ENCODE data around the gene RAB31. TPM values are rescaled to one million over a fixed set of nuclear protein-coding genes. Genes with fewer than 3 reads are reported as not detected.
A peak's percentile ranks its signal among the peaks of the same experiment; 100 is the strongest.
"Not testable (repeated sequence)": the region's sequence is repeated elsewhere in the genome, so short reads cannot be mapped to it uniquely, and the experiment has no call there.

RAB31 gene
- total RNA-seq, 2 donors from 2014 or later, result 0.42 to 0.82 TPM

GRCh38 chr18:9876867-9877654 is 169.0 kb downstream of the RAB31 start:
- H3K27ac Mint-ChIP-seq, result peak overlapping the region; percentile 58
- no peaks in the 10 kb centered on the region for H3K9me3 Mint-ChIP-seq
- ATAC-seq (replicated peaks in 1 of 2) (peak; percentile 90 to 91), DNase-seq (peak; percentile 12 to 14)
- H3K27me3 Mint-ChIP-seq (ENCODE audit: low read depth), result peaks cover 6% of the 10 kb centered on the region
- peaks cover 14% of the 10 kb centered on the region for H3K4me1 Mint-ChIP-seq (ENCODE audit: low read depth)
- H3K36me3 Mint-ChIP-seq (ENCODE audit: insufficient read depth in 2 of 2), result no peaks in the 10 kb centered on the region
- peak overlapping the region; percentile 8 to 54 for H3K4me3 Mint-ChIP-seq

GRCh38 chr18:9877655-9878014 is 169.5 kb downstream of the RAB31 start:
- peaks cover 6% of the 10 kb centered on the region for H3K27me3 Mint-ChIP-seq (ENCODE audit: low read depth)
- H3K36me3 Mint-ChIP-seq (ENCODE audit: insufficient read depth in 2 of 2), result no peaks in the 10 kb centered on the region
- H3K9me3 Mint-ChIP-seq, result no peaks in the 10 kb centered on the region
- peaks cover 14% of the 10 kb centered on the region for H3K4me1 Mint-ChIP-seq (ENCODE audit: low read depth)
- DNase-seq, result no peak
- peak overlapping the region; percentile 8 to 54 for H3K4me3 Mint-ChIP-seq
- no peak for ATAC-seq (replicated peaks in 1 of 2)
- no peak overlapping the region for H3K27ac Mint-ChIP-seq

- peaks cover 6% of the 10 kb centered on the region for H3K27me3 Mint-ChIP-seq (ENCODE audit: low read depth)
- peaks cover 14% of the 10 kb centered on the region for H3K4me1 Mint-ChIP-seq (ENCODE audit: low read depth)
- ATAC-seq (replicated peaks in 1 of 2), result no peak
- H3K9me3 Mint-ChIP-seq, result no peaks in the 10 kb centered on the region
- H3K27ac Mint-ChIP-seq, result no peak overlapping the region
- DNase-seq, result no peak
- no peaks in the 10 kb centered on the region for H3K36me3 Mint-ChIP-seq (ENCODE audit: insufficient read depth in 2 of 2)
- H3K4me3 Mint-ChIP-seq, result no peak overlapping the region
Observed at GRCh38 chr18:9878095-9878494, 170.0 kb downstream of the RAB31 start.

- no peak for DNase-seq
- Mint-ChIP-seq H3K4me1 (ENCODE audit: low read depth) (peaks cover 14% of the 10 kb centered on the region), H3K27ac (no peak overlapping the region), H3K27me3 (ENCODE audit: low read depth) (peaks cover 6% of the 10 kb centered on the region), H3K9me3 (no peaks in the 10 kb centered on the region), H3K36me3 (ENCODE audit: insufficient read depth in 2 of 2) (no peaks in the 10 kb centered on the region), H3K4me3 (no peak overlapping the region)
- no peak for ATAC-seq (replicated peaks in 1 of 2)
Observed at GRCh38 chr18:9878783-9879242, 170.7 kb downstream of the RAB31 start.

- DNase-seq, result no peak
- Mint-ChIP-seq H3K36me3 (ENCODE audit: insufficient read depth in 2 of 2) (no peaks in the 10 kb centered on the region), H3K4me3 (no peak overlapping the region), H3K27me3 (ENCODE audit: low read depth) (no peaks in the 10 kb centered on the region), H3K9me3 (no peaks in the 10 kb centered on the region), H3K4me1 (ENCODE audit: low read depth) (peaks cover 13% of the 10 kb centered on the region), H3K27ac (no peak overlapping the region)
- ATAC-seq (replicated peaks in 1 of 2), result no peak
Observed at GRCh38 chr18:9884090-9884489, 176.0 kb downstream of the RAB31 start.

- peaks cover 13% of the 10 kb centered on the region for H3K4me1 Mint-ChIP-seq (ENCODE audit: low read depth)
- DNase-seq (no peak), ATAC-seq (replicated peaks in 1 of 2) (no peak)
- no peak overlapping the region for H3K4me3 Mint-ChIP-seq
- no peaks in the 10 kb centered on the region for H3K9me3 Mint-ChIP-seq
- H3K27me3 Mint-ChIP-seq (ENCODE audit: low read depth), result no peaks in the 10 kb centered on the region
- H3K36me3 Mint-ChIP-seq (ENCODE audit: insufficient read depth in 2 of 2), result no peaks in the 10 kb centered on the region
- H3K27ac Mint-ChIP-seq, result no peak overlapping the region
Observed at GRCh38 chr18:9884532-9885140, 176.5 kb downstream of the RAB31 start.

- peak; percentile 17 to 27 for DNase-seq
- no peaks in the 10 kb centered on the region for H3K27me3 Mint-ChIP-seq (ENCODE audit: low read depth)
- peak within 1 kb of the TSS; percentile 25 to 43 for H3K4me3 Mint-ChIP-seq
- ATAC-seq (replicated peaks in 1 of 2), result peak; percentile 96 to 98
- H3K9me3 Mint-ChIP-seq, result no peaks in the 10 kb centered on the region
- peaks cover 13% of the 10 kb centered on the region for H3K4me1 Mint-ChIP-seq (ENCODE audit: low read depth)
- no peak within 1 kb of the TSS for H3K27ac Mint-ChIP-seq
- H3K36me3 Mint-ChIP-seq (ENCODE audit: insufficient read depth in 2 of 2), result peaks cover 0 to 1% of the 10 kb centered on the region in 2 donors
Observed at GRCh38 chr18:9885170-9886004, 177.3 kb downstream of the RAB31 start, which contains the start of gene TXNDC2. Gene TXNDC2, plus strand, starts transcription at chr18:9885973. Its CDS starts 708 bp downstream, at chr18:9886681.

- no peaks in the 10 kb centered on the region for H3K27me3 Mint-ChIP-seq (ENCODE audit: low read depth)
- H3K4me3 Mint-ChIP-seq, result peak overlapping the region; percentile 4 to 21
- H3K4me1 Mint-ChIP-seq (ENCODE audit: low read depth), result peaks cover 13% of the 10 kb centered on the region
- no peaks in the 10 kb centered on the region for H3K9me3 Mint-ChIP-seq
- DNase-seq (no peak), ATAC-seq (replicated peaks in 1 of 2) (no peak)
- H3K36me3 Mint-ChIP-seq (ENCODE audit: insufficient read depth in 2 of 2), result peaks cover 0 to 1% of the 10 kb centered on the region in 2 donors
- no peak overlapping the region for H3K27ac Mint-ChIP-seq
Observed at GRCh38 chr18:9886005-9886348, 177.9 kb downstream of the RAB31 start.

- H3K27ac Mint-ChIP-seq, result no peak overlapping the region
- H3K9me3 Mint-ChIP-seq, result no peaks in the 10 kb centered on the region
- DNase-seq, result no peak
- H3K4me1 Mint-ChIP-seq (ENCODE audit: low read depth), result peaks cover 13% of the 10 kb centered on the region
- H3K4me3 Mint-ChIP-seq, result no peak overlapping the region
- peaks cover 0 to 1% of the 10 kb centered on the region in 2 donors for H3K36me3 Mint-ChIP-seq (ENCODE audit: insufficient read depth in 2 of 2)
- no peak for ATAC-seq (replicated peaks in 1 of 2)
- no peaks in the 10 kb centered on the region for H3K27me3 Mint-ChIP-seq (ENCODE audit: low read depth)
Observed at GRCh38 chr18:9887992-9888391, 179.9 kb downstream of the RAB31 start.

- Mint-ChIP-seq H3K27ac (no peak overlapping the region), H3K36me3 (ENCODE audit: insufficient read depth in 2 of 2) (peaks cover 0 to 1% of the 10 kb centered on the region in 2 donors), H3K4me1 (ENCODE audit: low read depth) (peaks cover 19% of the 10 kb centered on the region), H3K4me3 (no peak overlapping the region), H3K27me3 (ENCODE audit: low read depth) (no peaks in the 10 kb centered on the region), H3K9me3 (no peaks in the 10 kb centered on the region)
- no peak for DNase-seq
- no peak for ATAC-seq (replicated peaks in 1 of 2)
Observed at GRCh38 chr18:9890196-9890595, 182.1 kb downstream of the RAB31 start.

GRCh38 chr18:9890957-9891356 is 182.9 kb downstream of the RAB31 start:
- H3K27me3 Mint-ChIP-seq (ENCODE audit: low read depth), result no peaks in the 10 kb centered on the region

GRCh38 chr18:9891515-9891914 is 183.4 kb downstream of the RAB31 start:
- H3K36me3 Mint-ChIP-seq (ENCODE audit: insufficient read depth in 2 of 2); H3K4me3 Mint-ChIP-seq; H3K4me1 Mint-ChIP-seq (ENCODE audit: low read depth); DNase-seq; H3K9me3 Mint-ChIP-seq; ATAC-seq (replicated peaks in 1 of 2); H3K27me3 Mint-ChIP-seq (ENCODE audit: low read depth); H3K27ac Mint-ChIP-seq: not testable (repeated sequence)

More at GRCh38 chr18:9890957-9891356, 182.9 kb downstream of the RAB31 start:
- Mint-ChIP-seq H3K4me3 (no peak overlapping the region), H3K27ac (no peak overlapping the region), H3K9me3 (no peaks in the 10 kb centered on the region), H3K36me3 (ENCODE audit: insufficient read depth in 2 of 2) (peaks cover 0 to 1% of the 10 kb centered on the region in 2 donors), H3K4me1 (ENCODE audit: low read depth) (peaks cover 12% of the 10 kb centered on the region)
- ATAC-seq (replicated peaks in 1 of 2), result no peak
- no peak for DNase-seq
